ENCODE measurements around the gene KIAA2012.

DNA sequence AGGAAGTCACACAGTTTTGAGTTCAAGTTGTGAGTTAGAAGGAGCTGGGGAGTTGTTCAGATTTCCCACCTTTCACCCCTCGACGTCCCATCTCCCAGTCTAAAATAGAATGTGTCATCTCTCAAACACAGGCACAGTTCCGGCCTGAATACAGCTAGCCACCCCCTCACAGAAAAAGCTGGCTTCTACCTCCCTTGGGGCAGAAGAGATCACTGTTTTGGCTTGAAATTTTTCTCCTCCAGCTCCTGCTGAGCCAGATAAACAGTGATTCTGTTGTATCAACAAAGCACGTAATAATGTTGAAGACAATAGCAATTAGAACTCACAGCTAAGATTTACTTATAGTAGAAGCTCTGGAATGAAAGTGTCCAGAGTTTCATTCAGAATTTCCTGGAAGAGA is 74.7 kb downstream of the KIAA2012 start:
- TF ChIP-seq POLR2A (IDR thresholded peaks at IDR 0.05; ENCODE audit: low read length) (no peak), GATA1 (IDR thresholded peaks at IDR 0.05; ENCODE audit: low read depth, low read length) (no peak)

Measured in erythroblast (primary cell).